HEK293 (cell line): ENCODE measurements around the gene DENND1A.
"Not testable (repeated sequence)": the region's sequence is repeated elsewhere in the genome, so short reads cannot be mapped to it uniquely, and the experiment has no call there.

Source experiments
- CTCF ChIA-PET: fragments of 350-600 bp; formaldehyde crosslinking; extraction: SDS; loops from one replicate; lab custom pipeline; 2021; ENCODE audit warnings: antibody characterized with exemption; lab: Yijun Ruan, JAX
- POLR2A ChIA-PET: fragments of 300-600 bp; formaldehyde crosslinking; extraction: SDS; loops from one replicate; lab custom pipeline; 2020; ENCODE audit warnings: antibody characterized with exemption, inconsistent platforms; lab: Yijun Ruan, JAX
- H3K27ac ChIP-seq: fragments of 200-500 bp; sonication (Bioruptor generic); 2 replicates; pipeline ENCODE4 v1.5.1; 2014; ENCODE audit warnings: low read depth, low read length, control low read depth, inconsistent platforms; ENCODE audit errors: extremely low read depth
- H3K36me3 ChIP-seq, 2 experiments: fragments of 200-500 bp in 1 of 2; sonication (Bioruptor generic) in 1 of 2; 1 replicate in 1 of 2; 2 replicates in 1 of 2; pipeline ENCODE4 v1.5.1; 2014 to 2017; ENCODE audit warnings: inconsistent platforms in 2 of 2, low read length in 2 of 2; ENCODE audit not compliant: control insufficient read depth in 2 of 2, insufficient read depth in 1 of 2
- H3K4me1 ChIP-seq: fragments of 200-500 bp; sonication (Bioruptor generic); 2 replicates; pipeline ENCODE4 v1.5.1; 2014; ENCODE audit warnings: mild to moderate bottlenecking, low read length, inconsistent platforms; ENCODE audit not compliant: control insufficient read depth, insufficient read depth
- H3K4me3 ChIP-seq: 2 replicates; pipeline ENCODE4 v1.5.1; 2011; ENCODE audit warnings: low read depth, mild to moderate bottlenecking, control low read depth, low read length, moderate library complexity
- H3K9me3 ChIP-seq: fragments of 200-500 bp; sonication (Bioruptor generic); 2 replicates; pipeline ENCODE4 v1.5.1; 2014; ENCODE audit warnings: low read depth, low read length, inconsistent platforms; ENCODE audit not compliant: control insufficient read depth, insufficient read depth
- HOXC10 ChIP-seq: sonication (generic); formaldehyde crosslinking; IDR thresholded peaks from 2 replicates; pipeline ENCODE4 v1.8.1; 2023; ENCODE audit warnings: mild to moderate bottlenecking, missing genetic modification reagents
- ZNF10 ChIP-seq: fragments of 450-650 bp; formaldehyde crosslinking; IDR thresholded peaks from 2 replicates; pipeline ENCODE4 v1.5.1; 2017; ENCODE audit warnings: missing biosample characterization, missing genetic modification characterization
- ZNF132 ChIP-seq: fragments of 450-650 bp; formaldehyde crosslinking; IDR thresholded peaks from 2 replicates; pipeline ENCODE4 v1.5.1; 2017; ENCODE audit warnings: missing biosample characterization, missing genetic modification characterization, borderline replicate concordance
- ZNF138 ChIP-seq: fragments of 450-650 bp; formaldehyde crosslinking; IDR thresholded peaks from 2 replicates; pipeline ENCODE4 v1.5.1; 2016; ENCODE audit warnings: missing biosample characterization, missing genetic modification characterization, borderline replicate concordance
- ZNF19 ChIP-seq: fragments of 450-650 bp; formaldehyde crosslinking; IDR thresholded peaks from 2 replicates; pipeline ENCODE4; 2016; ENCODE audit warnings: missing biosample characterization, missing genetic modification characterization, low read depth
- ZNF214 ChIP-seq: fragments of 450-650 bp; formaldehyde crosslinking; IDR thresholded peaks from 2 replicates; pipeline ENCODE4 v1.5.1; 2017; ENCODE audit warnings: missing biosample characterization, mild to moderate bottlenecking, missing genetic modification characterization, borderline replicate concordance
- ZNF416 ChIP-seq: fragments of 450-650 bp; formaldehyde crosslinking; IDR thresholded peaks from 2 replicates; pipeline ENCODE4 v1.5.1; 2016; ENCODE audit warnings: missing biosample characterization, missing genetic modification characterization
- ZNF571 ChIP-seq: fragments of 450-650 bp; formaldehyde crosslinking; IDR thresholded peaks from 2 replicates; pipeline ENCODE4 v1.5.0; 2017; ENCODE audit warnings: missing biosample characterization, missing genetic modification characterization
- ZNF621 ChIP-seq: fragments of 450-650 bp; formaldehyde crosslinking; IDR thresholded peaks from 2 replicates; pipeline ENCODE4 v1.5.1; 2017; ENCODE audit warnings: missing biosample characterization, missing genetic modification characterization
- ZNF701 ChIP-seq: fragments of 450-650 bp; formaldehyde crosslinking; IDR thresholded peaks from 2 replicates; pipeline ENCODE4 v1.5.1; 2016; ENCODE audit warnings: missing biosample characterization, missing genetic modification characterization
- ZNF768 ChIP-seq: fragments of 450-650 bp; formaldehyde crosslinking; IDR thresholded peaks from 2 replicates; pipeline ENCODE4 v1.5.1; 2018; ENCODE audit warnings: missing biosample characterization, mild to moderate bottlenecking, missing genetic modification characterization
- ZNF785 ChIP-seq: fragments of 450-650 bp; formaldehyde crosslinking; IDR thresholded peaks from 2 replicates; pipeline ENCODE4 v1.5.1; 2016; ENCODE audit warnings: missing biosample characterization, missing genetic modification characterization
- ZNF791 ChIP-seq: fragments of 450-650 bp; formaldehyde crosslinking; IDR thresholded peaks from 2 replicates; pipeline ENCODE4 v1.5.1; 2016; ENCODE audit warnings: missing biosample characterization, missing genetic modification characterization
- ZSCAN23 ChIP-seq: fragments of 450-650 bp; formaldehyde crosslinking; IDR thresholded peaks from 2 replicates; pipeline ENCODE4 v1.5.1; 2016; ENCODE audit warnings: missing biosample characterization, missing genetic modification characterization
- ZSCAN30 ChIP-seq: fragments of 450-650 bp; IDR thresholded peaks from 2 replicates; pipeline ENCODE4 v1.5.1; 2018; ENCODE audit warnings: missing biosample characterization, mild to moderate bottlenecking, missing genetic modification characterization, moderate library complexity
- TF ChIP-seq, protein P1 (sequence below): IDR thresholded peaks from 2 replicates; pipeline ENCODE4 v1.6.1; 2011; ENCODE audit warnings: mild to moderate bottlenecking, low read depth, low read length, borderline replicate concordance
- TF ChIP-seq, protein P2 (sequence below): fragments of 450-650 bp; formaldehyde crosslinking; IDR thresholded peaks from 2 replicates; pipeline ENCODE4 v1.5.1; 2017; ENCODE audit warnings: missing biosample characterization, missing genetic modification characterization
- TF ChIP-seq, protein P3 (sequence below): sonication (generic); formaldehyde crosslinking; IDR thresholded peaks from 2 replicates; pipeline ENCODE4 v1.8.1; 2022; ENCODE audit warnings: mild to moderate bottlenecking, moderate library complexity, missing genetic modification reagents
- TF ChIP-seq, protein P4 (sequence below): fragments of 450-650 bp; IDR thresholded peaks from 2 replicates; pipeline ENCODE4 v1.5.1; 2018; ENCODE audit warnings: missing biosample characterization, missing genetic modification characterization
- TF ChIP-seq, protein P5 (sequence below): fragments of 450-650 bp; formaldehyde crosslinking; IDR thresholded peaks from 2 replicates; pipeline ENCODE4 v1.5.1; 2016; ENCODE audit warnings: missing biosample characterization, missing genetic modification characterization, low read depth

The DENND1A gene

DNA sequence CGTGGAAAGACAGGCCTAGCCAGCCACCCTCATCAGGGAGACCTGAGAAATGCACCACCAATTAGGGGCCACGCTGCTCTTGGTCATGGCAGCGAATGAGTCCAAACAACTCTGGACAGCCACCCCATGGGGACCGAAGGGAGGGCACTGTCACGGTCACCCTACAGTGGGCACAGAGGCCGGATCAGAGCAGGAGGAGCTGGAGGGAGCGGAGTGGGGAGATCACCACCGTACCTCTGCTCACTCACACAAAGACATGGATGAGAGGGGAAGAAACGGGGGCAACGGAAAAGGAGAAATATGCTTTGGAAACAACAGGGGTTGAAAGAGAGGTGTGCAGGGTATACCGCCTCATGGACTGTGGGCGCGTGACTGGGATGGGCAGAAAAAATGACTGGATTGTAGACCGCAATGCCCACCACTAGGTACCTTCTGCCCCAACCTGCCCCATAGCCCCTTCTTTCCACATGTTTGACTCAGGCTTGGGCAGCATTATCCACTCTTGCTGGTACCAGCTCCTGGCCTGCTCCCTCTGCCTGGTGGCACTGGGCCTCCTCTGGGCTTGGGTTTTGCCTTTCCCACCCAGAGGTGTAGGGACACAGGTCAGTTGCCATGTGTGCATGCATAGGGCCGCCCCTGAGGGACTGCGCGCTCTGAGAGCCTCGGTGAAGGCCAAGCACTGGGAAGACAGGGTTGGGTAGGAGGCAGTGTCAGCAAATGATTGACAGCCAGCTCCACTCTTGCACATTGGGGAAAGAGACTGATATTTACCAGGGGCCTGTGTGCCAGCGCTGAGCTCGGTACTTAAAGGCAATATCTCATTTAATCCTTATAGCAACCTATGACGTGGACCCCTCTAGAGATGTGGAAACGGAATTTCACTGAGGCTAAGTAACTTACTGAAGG, 497.3 kb downstream of the DENND1A start:
- Histone ChIP-seq H3K36me3 (peaks cover 0 to 4% of the 10 kb centered on the region in 2 experiments; a peak in 1 of 3 replicates), H3K4me3 (no peak overlapping the region), H3K4me1 (no peaks in the 10 kb centered on the region), H3K27ac (no peak overlapping the region), H3K9me3 (no peaks in the 10 kb centered on the region)
- ChIA-PET CTCF (interaction anchor here (0.7 kb wide), 1 partner anchor 413 kb away, joined by 3 read pairs; no protein-coding TSS in a partner anchor), POLR2A (no interaction called here)
- TF ChIP-seq, protein P1, sequence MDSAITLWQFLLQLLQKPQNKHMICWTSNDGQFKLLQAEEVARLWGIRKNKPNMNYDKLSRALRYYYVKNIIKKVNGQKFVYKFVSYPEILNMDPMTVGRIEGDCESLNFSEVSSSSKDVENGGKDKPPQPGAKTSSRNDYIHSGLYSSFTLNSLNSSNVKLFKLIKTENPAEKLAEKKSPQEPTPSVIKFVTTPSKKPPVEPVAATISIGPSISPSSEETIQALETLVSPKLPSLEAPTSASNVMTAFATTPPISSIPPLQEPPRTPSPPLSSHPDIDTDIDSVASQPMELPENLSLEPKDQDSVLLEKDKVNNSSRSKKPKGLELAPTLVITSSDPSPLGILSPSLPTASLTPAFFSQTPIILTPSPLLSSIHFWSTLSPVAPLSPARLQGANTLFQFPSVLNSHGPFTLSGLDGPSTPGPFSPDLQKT = no peak
- TF ChIP-seq, protein P2, sequence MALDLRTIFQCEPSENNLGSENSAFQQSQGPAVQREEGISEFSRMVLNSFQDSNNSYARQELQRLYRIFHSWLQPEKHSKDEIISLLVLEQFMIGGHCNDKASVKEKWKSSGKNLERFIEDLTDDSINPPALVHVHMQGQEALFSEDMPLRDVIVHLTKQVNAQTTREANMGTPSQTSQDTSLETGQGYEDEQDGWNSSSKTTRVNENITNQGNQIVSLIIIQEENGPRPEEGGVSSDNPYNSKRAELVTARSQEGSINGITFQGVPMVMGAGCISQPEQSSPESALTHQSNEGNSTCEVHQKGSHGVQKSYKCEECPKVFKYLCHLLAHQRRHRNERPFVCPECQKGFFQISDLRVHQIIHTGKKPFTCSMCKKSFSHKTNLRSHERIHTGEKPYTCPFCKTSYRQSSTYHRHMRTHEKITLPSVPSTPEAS (tag by site-specific recombination) = no peak
- no peak for TF ChIP-seq ZNF19 (tag by site-specific recombination)
- TF ChIP-seq ZNF785 (tag by site-specific recombination) = no peak
- no peak for TF ChIP-seq ZNF416 (tag by site-specific recombination)
- TF ChIP-seq, protein P3, sequence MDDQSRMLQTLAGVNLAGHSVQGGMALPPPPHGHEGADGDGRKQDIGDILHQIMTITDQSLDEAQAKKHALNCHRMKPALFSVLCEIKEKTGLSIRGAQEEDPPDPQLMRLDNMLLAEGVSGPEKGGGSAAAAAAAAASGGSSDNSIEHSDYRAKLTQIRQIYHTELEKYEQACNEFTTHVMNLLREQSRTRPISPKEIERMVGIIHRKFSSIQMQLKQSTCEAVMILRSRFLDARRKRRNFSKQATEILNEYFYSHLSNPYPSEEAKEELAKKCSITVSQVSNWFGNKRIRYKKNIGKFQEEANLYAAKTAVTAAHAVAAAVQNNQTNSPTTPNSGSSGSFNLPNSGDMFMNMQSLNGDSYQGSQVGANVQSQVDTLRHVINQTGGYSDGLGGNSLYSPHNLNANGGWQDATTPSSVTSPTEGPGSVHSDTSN (CRISPR knock-in tag) = no peak
- TF ChIP-seq, protein P4, sequence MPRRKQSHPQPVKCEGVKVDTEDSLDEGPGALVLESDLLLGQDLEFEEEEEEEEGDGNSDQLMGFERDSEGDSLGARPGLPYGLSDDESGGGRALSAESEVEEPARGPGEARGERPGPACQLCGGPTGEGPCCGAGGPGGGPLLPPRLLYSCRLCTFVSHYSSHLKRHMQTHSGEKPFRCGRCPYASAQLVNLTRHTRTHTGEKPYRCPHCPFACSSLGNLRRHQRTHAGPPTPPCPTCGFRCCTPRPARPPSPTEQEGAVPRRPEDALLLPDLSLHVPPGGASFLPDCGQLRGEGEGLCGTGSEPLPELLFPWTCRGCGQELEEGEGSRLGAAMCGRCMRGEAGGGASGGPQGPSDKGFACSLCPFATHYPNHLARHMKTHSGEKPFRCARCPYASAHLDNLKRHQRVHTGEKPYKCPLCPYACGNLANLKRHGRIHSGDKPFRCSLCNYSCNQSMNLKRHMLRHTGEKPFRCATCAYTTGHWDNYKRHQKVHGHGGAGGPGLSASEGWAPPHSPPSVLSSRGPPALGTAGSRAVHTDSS (tag by site-specific recombination) = no peak

DNA sequence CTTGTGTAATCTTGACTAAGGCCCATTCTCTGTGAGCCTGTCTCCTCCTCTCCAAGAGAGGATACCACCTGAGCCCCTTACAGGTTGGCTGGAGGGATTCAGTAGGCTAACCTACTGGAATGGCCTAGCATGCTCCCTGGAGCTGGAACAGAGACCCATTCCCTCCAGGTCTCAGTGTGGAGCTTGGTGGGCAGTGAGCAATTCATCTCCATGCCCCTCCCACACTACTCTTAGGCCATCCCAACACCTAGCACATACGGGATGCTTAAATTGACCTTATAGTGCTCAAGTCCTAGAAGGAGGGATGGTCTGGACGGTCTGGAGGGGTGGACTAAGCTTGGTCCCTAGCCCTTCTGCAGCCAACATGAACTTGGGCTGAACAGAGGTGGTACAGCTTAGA, 498.3 kb downstream of the DENND1A start:
- POLR2A ChIA-PET = no interaction called here
- no peaks in the 10 kb centered on the region for H3K36me3 ChIP-seq
- CTCF ChIA-PET = interaction anchor here (0.7 to 1.2 kb wide), 3 partner anchors 28 to 414 kb away, joined by 3 to 5 read pairs (median 5); no protein-coding TSS in a partner anchor
- no peak overlapping the region for H3K4me3 ChIP-seq
- H3K9me3 ChIP-seq = no peaks in the 10 kb centered on the region
- no peak overlapping the region for H3K27ac ChIP-seq
- TF ChIP-seq ZNF701 (tag by site-specific recombination) (no peak), HOXC10 (CRISPR knock-in tag) (no peak), ZNF791 (tag by site-specific recombination) (no peak), ZNF10 (tag by site-specific recombination) (no peak), ZNF132 (tag by site-specific recombination) (no peak), ZSCAN23 (tag by site-specific recombination) (no peak), ZNF621 (tag by site-specific recombination) (no peak), ZNF138 (tag by site-specific recombination) (no peak), ZNF768 (tag by site-specific recombination) (no peak), ZNF214 (tag by site-specific recombination) (no peak), ZNF571 (tag by site-specific recombination) (no peak), ZSCAN30 (no peak)
- TF ChIP-seq, protein P5, sequence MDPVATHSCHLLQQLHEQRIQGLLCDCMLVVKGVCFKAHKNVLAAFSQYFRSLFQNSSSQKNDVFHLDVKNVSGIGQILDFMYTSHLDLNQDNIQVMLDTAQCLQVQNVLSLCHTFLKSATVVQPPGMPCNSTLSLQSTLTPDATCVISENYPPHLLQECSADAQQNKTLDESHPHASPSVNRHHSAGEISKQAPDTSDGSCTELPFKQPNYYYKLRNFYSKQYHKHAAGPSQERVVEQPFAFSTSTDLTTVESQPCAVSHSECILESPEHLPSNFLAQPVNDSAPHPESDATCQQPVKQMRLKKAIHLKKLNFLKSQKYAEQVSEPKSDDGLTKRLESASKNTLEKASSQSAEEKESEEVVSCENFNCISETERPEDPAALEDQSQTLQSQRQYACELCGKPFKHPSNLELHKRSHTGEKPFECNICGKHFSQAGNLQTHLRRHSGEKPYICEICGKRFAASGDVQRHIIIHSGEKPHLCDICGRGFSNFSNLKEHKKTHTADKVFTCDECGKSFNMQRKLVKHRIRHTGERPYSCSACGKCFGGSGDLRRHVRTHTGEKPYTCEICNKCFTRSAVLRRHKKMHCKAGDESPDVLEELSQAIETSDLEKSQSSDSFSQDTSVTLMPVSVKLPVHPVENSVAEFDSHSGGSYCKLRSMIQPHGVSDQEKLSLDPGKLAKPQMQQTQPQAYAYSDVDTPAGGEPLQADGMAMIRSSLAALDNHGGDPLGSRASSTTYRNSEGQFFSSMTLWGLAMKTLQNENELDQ (tag by site-specific recombination) = no peak
- H3K4me1 ChIP-seq = no peaks in the 10 kb centered on the region

DNA sequence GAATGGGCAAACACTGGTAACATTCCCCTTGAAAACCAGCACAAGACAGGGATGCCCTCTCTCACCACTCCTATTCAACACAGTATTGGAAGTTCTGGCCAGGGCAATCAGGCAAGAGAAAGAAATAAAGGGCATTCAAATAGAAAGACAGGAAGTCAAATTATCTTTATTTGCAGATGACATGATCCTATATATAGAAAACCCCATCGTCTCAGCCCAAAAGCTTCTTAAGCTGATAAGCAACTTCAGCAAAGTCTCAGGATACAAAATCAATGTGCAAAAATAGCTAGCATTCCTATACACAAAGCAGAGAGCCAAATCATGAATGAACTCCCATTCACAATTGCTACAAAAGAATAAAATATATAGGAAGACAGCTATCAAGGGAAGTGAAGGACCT, 501.5 kb downstream of the DENND1A start:
- CTCF ChIA-PET, H3K4me1 ChIP-seq, H3K36me3 ChIP-seq, POLR2A ChIA-PET, H3K9me3 ChIP-seq, H3K4me3 ChIP-seq, H3K27ac ChIP-seq: not testable (repeated sequence)
